GM18505 (cell line): ENCODE data around the gene NOL7.
A peak's percentile ranks its signal among the peaks of the same experiment; 100 is the strongest.

Source experiments
- ATAC-seq: cut with Tn5 transposase; IDR thresholded peaks from one replicate; pipeline ENCODE4 v1.9.1; 2021; ENCODE audit not compliant: unreplicated experiment
- POLR2A ChIP-seq: IDR thresholded peaks from 4 replicates; pipeline ENCODE4 v1.6.1; 2011; ENCODE audit warnings: borderline replicate concordance; ENCODE audit not compliant: insufficient read depth, insufficient read length; ENCODE audit errors: extremely low read depth

The NOL7 gene

GRCh38 chr6:13611715-13612114 lies 3.4 kb upstream of the NOL7 start:
- ATAC-seq: no peak
- TF ChIP-seq POLR2A: no peak

GRCh38 chr6:13613029-13613594 lies 2.0 kb upstream of the NOL7 start:
- no peak for ATAC-seq
- TF ChIP-seq POLR2A: no peak

- ATAC-seq: peak; percentile 20
These were observed 809 bp upstream of the NOL7 start for GRCh38 chr6:13614126-13614925.

GRCh38 chr6:13615792-13616120 lies 621 bp downstream of the NOL7 start:
- no peak for TF ChIP-seq POLR2A
- peak; percentile 28 for ATAC-seq

More at GRCh38 chr6:13614126-13614925, 809 bp upstream of the NOL7 start:
- TF ChIP-seq POLR2A: no peak

- no peak for TF ChIP-seq POLR2A
- no peak for ATAC-seq
These were observed 1.9 kb downstream of the NOL7 start for GRCh38 chr6:13617066-13617465.

GRCh38 chr6:13624871-13625288 lies 9.7 kb downstream of the NOL7 start:
- no peak for ATAC-seq
- no peak for TF ChIP-seq POLR2A

- no peak for ATAC-seq
- no peak for TF ChIP-seq POLR2A
These were observed 14.5 kb downstream of the NOL7 start for GRCh38 chr6:13629459-13630116.

- ATAC-seq: no peak
- TF ChIP-seq POLR2A: no peak
These were observed 15.4 kb downstream of the NOL7 start for GRCh38 chr6:13630499-13630898.

GRCh38 chr6:13633343-13633742 lies 18.2 kb downstream of the NOL7 start:
- ATAC-seq: no peak
- no peak for TF ChIP-seq POLR2A

- ATAC-seq: no peak
- TF ChIP-seq POLR2A: no peak
These were observed 21.0 kb downstream of the NOL7 start for GRCh38 chr6:13635948-13636658.

- no peak for TF ChIP-seq POLR2A
- ATAC-seq: no peak
These were observed 22.9 kb downstream of the NOL7 start for GRCh38 chr6:13638014-13638413.

- no peak for ATAC-seq
- no peak for TF ChIP-seq POLR2A
These were observed 23.5 kb downstream of the NOL7 start for GRCh38 chr6:13638626-13639025.

GRCh38 chr6:13641315-13641714 lies 26.2 kb downstream of the NOL7 start:
- no peak for ATAC-seq
- no peak for TF ChIP-seq POLR2A
